Lower leg skin (tissue), 4 donors: ENCODE results near the gene FGD4. TPM values are rescaled to one million over a fixed set of nuclear protein-coding genes. Genes with fewer than 3 reads are reported as not detected.

Experiments
- DNase-seq, 2 donors: peaks; one replicate each; pipeline ENCODE4 v3.0.0-alpha.2; 2019; ENCODE audit warnings: low spot score in 2 of 2
- H3K4me3 ChIP-seq: fragments of 200-600 bp; sonication (generic); 2 replicates; pipeline ENCODE4 v1.5.1; 2017; ENCODE audit warnings: mild to moderate bottlenecking, low read depth; ENCODE audit not compliant: poor library complexity, severe bottlenecking
- CTCF ChIP-seq, 3 donors: fragments of 450-650 bp; IDR thresholded peaks; one replicate each; pipeline ENCODE4 v1.5.1; 2016; ENCODE audit warnings: antibody characterized with exemption in 3 of 3, mild to moderate bottlenecking in 3 of 3, moderate library complexity in 2 of 3
- POLR2A ChIP-seq, 2 donors: fragments of 450-650 bp; IDR thresholded peaks; one replicate each; pipeline ENCODE4 v1.6.1; 2016 to 2017; ENCODE audit warnings: antibody characterized with exemption in 2 of 2, mild to moderate bottlenecking in 1 of 2, moderate library complexity in 1 of 2
- WGBS, 2 donors: methylation state at CpG; one replicate each; pipeline ENCODE4 v1.1.5; 2018; 5-methylcytosine and 5-hydroxymethylcytosine counted together
- intact Hi-C: fragments of 100-400 bp; cut with DNase I; formaldehyde crosslinking; loops from one replicate; pipeline ENCODE4 v1.15.0; 2023; ENCODE audit warnings: low total_unique reads
- total RNA-seq, 4 donors: library from RNA; depleted of rRNA; stranded (reverse); fragments of >200 nt; gene quantifications; one replicate each; pipeline ENCODE4 v1.1.0, GENCODE V29; 2016

FGD4 gene
- total RNA-seq, 4 donors from 2014 or later = 40.0 to 62.8 (median 52.0) TPM

- TF ChIP-seq POLR2A (IDR thresholded peaks at IDR 0.05) (no peak), CTCF (IDR thresholded peaks at IDR 0.05) (no peak)
- intact Hi-C loops = no loop called here
- H3K4me3 ChIP-seq = no peak overlapping the region
- 75 to 81% methylated on average over 3 of the region's 3 CpGs for WGBS, 2 donors
- DNase-seq = no peak
Observed at GRCh38 chr12:32612658-32613614, 213.6 kb downstream of the FGD4 start.

DNA sequence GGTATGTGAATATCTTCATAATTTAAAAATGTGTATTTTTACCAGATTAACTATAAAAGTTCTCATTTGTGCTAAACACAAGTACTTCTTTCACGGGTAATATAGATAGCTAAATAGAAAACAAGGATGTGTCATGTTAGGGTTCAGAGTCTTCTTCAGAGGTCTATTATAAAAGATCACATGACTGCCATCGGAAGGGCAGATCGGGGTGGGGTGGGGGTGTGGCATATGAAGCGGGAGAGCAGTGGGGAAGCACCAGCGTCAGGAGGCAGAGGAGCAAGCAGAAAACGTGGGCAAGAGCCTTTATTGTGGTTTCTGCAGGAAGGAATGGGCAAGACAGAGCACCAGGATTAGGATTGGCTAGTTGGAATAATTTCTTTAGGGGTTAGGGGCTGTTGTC lies 216.1 kb downstream of the FGD4 start:
- DNase-seq = no peak
- TF ChIP-seq POLR2A (IDR thresholded peaks at IDR 0.05) = no peak
- no peak for TF ChIP-seq CTCF (IDR thresholded peaks at IDR 0.05)
- 77 to 87% methylated on average over 6 of the region's 6 CpGs for WGBS, 2 donors
- intact Hi-C loops = no loop called here
- H3K4me3 ChIP-seq = no peak overlapping the region

GRCh38 chr12:32617534-32617933 lies 218.2 kb downstream of the FGD4 start:
- DNase-seq = no peak
- intact Hi-C loops = no loop called here
- WGBS, 2 donors = 95 to 96% methylated on average over 4 of the region's 4 CpGs
- TF ChIP-seq CTCF (IDR thresholded peaks at IDR 0.05) (no peak), POLR2A (IDR thresholded peaks at IDR 0.05) (no peak)
- H3K4me3 ChIP-seq = no peak overlapping the region

GRCh38 chr12:32618115-32618514 lies 218.8 kb downstream of the FGD4 start:
- intact Hi-C loops = no loop called here
- WGBS, 2 donors = 88 to 91% methylated on average over 3 of the region's 3 CpGs
- TF ChIP-seq POLR2A (IDR thresholded peaks at IDR 0.05) (no peak), CTCF (IDR thresholded peaks at IDR 0.05) (no peak)

DNA sequence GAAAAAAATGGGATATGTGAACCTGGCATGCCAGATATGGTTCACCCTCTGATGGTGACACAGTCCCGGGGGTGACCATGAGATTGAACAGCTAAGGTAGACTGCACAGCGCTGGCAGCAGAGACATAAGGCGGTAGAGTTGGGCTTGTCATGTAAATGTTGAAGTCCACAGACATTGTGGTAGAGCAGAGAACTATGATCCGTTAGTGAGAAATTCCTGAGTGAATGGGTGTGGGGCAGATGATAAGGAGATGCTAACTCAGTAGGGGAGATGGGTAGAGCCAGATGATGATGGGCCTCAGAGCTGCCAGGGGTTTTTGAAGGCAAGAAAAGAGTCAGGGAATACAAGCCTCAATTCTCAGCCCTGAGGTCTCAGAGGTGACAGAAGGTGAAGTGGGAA lies 228.6 kb downstream of the FGD4 start:
- DNase-seq = no peak
- intact Hi-C loops = no loop called here
- TF ChIP-seq CTCF (IDR thresholded peaks at IDR 0.05) = no peak
- no peak for TF ChIP-seq POLR2A (IDR thresholded peaks at IDR 0.05)
- WGBS, 2 donors = 93 to 96% methylated on average over 4 of the region's 4 CpGs
- no peak overlapping the region for H3K4me3 ChIP-seq

More at GRCh38 chr12:32618115-32618514, 218.8 kb downstream of the FGD4 start:
- DNase-seq = no peak
- no peak overlapping the region for H3K4me3 ChIP-seq
